Measurements from ENCODE around the gene CMPK2.

DNA sequence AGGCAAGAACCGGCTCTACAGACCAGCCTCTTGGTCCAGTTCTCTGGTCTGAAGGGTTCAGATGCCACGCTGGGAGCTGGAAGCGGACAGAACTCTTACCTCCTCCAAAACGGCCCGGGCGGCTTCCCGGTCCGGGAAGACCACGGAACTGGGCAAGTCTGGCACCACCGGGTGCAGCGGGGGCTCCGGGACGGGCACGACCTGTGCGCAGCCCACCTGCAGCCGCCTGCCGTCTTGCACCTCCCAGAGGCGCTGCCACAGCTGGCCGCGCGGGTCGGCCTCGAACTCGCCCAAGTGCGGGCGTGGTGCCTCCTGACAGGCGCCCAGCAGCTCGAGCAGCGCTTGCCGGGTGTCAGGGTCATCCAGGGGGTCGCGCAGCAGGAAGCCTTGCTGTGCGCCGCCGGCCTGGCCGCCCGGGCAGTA is 773 bp downstream of the CMPK2 start:
- TF ChIP-seq, protein P1, sequence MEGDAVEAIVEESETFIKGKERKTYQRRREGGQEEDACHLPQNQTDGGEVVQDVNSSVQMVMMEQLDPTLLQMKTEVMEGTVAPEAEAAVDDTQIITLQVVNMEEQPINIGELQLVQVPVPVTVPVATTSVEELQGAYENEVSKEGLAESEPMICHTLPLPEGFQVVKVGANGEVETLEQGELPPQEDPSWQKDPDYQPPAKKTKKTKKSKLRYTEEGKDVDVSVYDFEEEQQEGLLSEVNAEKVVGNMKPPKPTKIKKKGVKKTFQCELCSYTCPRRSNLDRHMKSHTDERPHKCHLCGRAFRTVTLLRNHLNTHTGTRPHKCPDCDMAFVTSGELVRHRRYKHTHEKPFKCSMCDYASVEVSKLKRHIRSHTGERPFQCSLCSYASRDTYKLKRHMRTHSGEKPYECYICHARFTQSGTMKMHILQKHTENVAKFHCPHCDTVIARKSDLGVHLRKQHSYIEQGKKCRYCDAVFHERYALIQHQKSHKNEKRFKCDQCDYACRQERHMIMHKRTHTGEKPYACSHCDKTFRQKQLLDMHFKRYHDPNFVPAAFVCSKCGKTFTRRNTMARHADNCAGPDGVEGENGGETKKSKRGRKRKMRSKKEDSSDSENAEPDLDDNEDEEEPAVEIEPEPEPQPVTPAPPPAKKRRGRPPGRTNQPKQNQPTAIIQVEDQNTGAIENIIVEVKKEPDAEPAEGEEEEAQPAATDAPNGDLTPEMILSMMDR (IDR thresholded peaks at IDR 0.05; ENCODE audit: borderline replicate concordance, extremely low read depth, low read length, poor library complexity, severe bottlenecking) = no peak
- TF ChIP-seq EZH2 (IDR thresholded peaks at IDR 0.05; ENCODE audit: borderline replicate concordance, low read depth, low read length, severe bottlenecking) = no peak
